Stimulated activated CD8-positive, alpha-beta memory T cell treated with anti-CD3 and anti-CD28 coated beads, Interleukin-4, amount 100 ng/mL, for 24 hours (primary cell): ENCODE results near the gene TRAF6.
"Not testable (repeated sequence)": the region's sequence is repeated elsewhere in the genome, so short reads cannot be mapped to it uniquely, and the experiment has no call there.

Experiments used
- DNase-seq: peaks from one replicate; pipeline ENCODE4 v3.0.0-alpha.2; 2020; ENCODE audit warnings: low read depth

Gene TRAF6

GRCh38 chr11:36492724-36493304 is 17.3 kb downstream of the TRAF6 start:
- DNase-seq, result no peak

GRCh38 chr11:36490026-36490806 is 19.9 kb downstream of the TRAF6 start:
- DNase-seq, result no peak

GRCh38 chr11:36488096-36488495 is 22.0 kb downstream of the TRAF6 start:
- no peak for DNase-seq

- no peak for DNase-seq
Observed at GRCh38 chr11:36487619-36488018, 22.5 kb downstream of the TRAF6 start.

- no peak for DNase-seq
Observed at GRCh38 chr11:36485298-36486002, 24.6 kb downstream of the TRAF6 start.

GRCh38 chr11:36483042-36483441 is 27.0 kb downstream of the TRAF6 start:
- not testable (repeated sequence) for DNase-seq

GRCh38 chr11:36480833-36481232 is 29.2 kb downstream of the TRAF6 start:
- no peak for DNase-seq

GRCh38 chr11:36478700-36479329 is 31.3 kb downstream of the TRAF6 start:
- DNase-seq, result no peak

- DNase-seq, result no peak
Observed at GRCh38 chr11:36475192-36475591, 34.9 kb downstream of the TRAF6 start.

- DNase-seq, result no peak
Observed at GRCh38 chr11:36471577-36471976, 38.5 kb downstream of the TRAF6 start.

- no peak for DNase-seq
Observed at GRCh38 chr11:36469881-36470802, 39.9 kb downstream of the TRAF6 start.

- no peak for DNase-seq
Observed at GRCh38 chr11:36469063-36469462, 41.0 kb downstream of the TRAF6 start.

- no peak for DNase-seq
Observed at GRCh38 chr11:36467916-36468315, 42.2 kb downstream of the TRAF6 start.

- no peak for DNase-seq
Observed at GRCh38 chr11:36467012-36467411, 43.1 kb downstream of the TRAF6 start.

- DNase-seq, result no peak
Observed at GRCh38 chr11:36465449-36466163, 44.5 kb downstream of the TRAF6 start.

GRCh38 chr11:36464720-36465119 is 45.4 kb downstream of the TRAF6 start:
- no peak for DNase-seq

GRCh38 chr11:36463781-36464180 is 46.3 kb downstream of the TRAF6 start:
- DNase-seq, result no peak

- no peak for DNase-seq
Observed at GRCh38 chr11:36462321-36462720, 47.8 kb downstream of the TRAF6 start.

GRCh38 chr11:36460220-36460619 is 49.9 kb downstream of the TRAF6 start:
- DNase-seq, result no peak

GRCh38 chr11:36459046-36459445 is 51.0 kb downstream of the TRAF6 start:
- DNase-seq, result no peak
